Uterus (tissue), 2 donors: ENCODE measurements around the gene DAPP1.

Experiments used
- CTCF ChIP-seq, 4 experiments: fragments of 200-600 bp in 2 of 4; fragments of 450-650 bp in 2 of 4; sonication (generic) in 2 of 4; IDR thresholded peaks; one replicate each; pipeline ENCODE4 v1.5.1; 2016 to 2019; ENCODE audit warnings: antibody characterized with exemption in 4 of 4, mild to moderate bottlenecking in 2 of 4, moderate library complexity in 1 of 4
- POLR2A ChIP-seq, 2 donors: fragments of 450-650 bp; IDR thresholded peaks; one replicate each; pipeline ENCODE4 v1.6.1; 2016; ENCODE audit warnings: antibody characterized with exemption in 2 of 2, mild to moderate bottlenecking in 1 of 2, moderate library complexity in 1 of 2

GRCh38 chr4:99815597-99816011 is 1.0 kb upstream of the DAPP1 start:
- no peak for TF ChIP-seq POLR2A (IDR thresholded peaks at IDR 0.05)
- no peak for TF ChIP-seq CTCF (IDR thresholded peaks at IDR 0.05)
